ENCODE data around the gene RHOA. TPM values are rescaled to one million over a fixed set of nuclear protein-coding genes. Genes with fewer than 3 reads are reported as not detected.

RHOA gene
- 400 and 501 TPM in 2 replicates for total RNA-seq

- TF ChIP-seq CTCF (IDR thresholded peaks at IDR 0.05; ENCODE audit: insufficient read depth, low read length, poor library complexity, severe bottlenecking) = no peak
- peaks cover 2% of the 10 kb centered on the region for H3K36me3 ChIP-seq (ENCODE audit: control insufficient read depth, insufficient read depth, low read length)
- DNase-seq (ENCODE audit: low read depth) = peak; percentile 99
- no peaks in the 10 kb centered on the region for H3K27me3 ChIP-seq (ENCODE audit: control insufficient read depth, insufficient read depth, low read length)
- peak within 1 kb of the TSS; percentile 94 for H3K4me3 ChIP-seq (ENCODE audit: low read depth, low read length)
Observed at GRCh38 chr3:49411968-49412631, at the start of gene RHOA, which contains the start of gene TCTA. Gene RHOA, minus strand, starts transcription at chr3:49411976. Its CDS starts 36,387 bp downstream, at chr3:49375589. Gene TCTA, plus strand, starts transcription at chr3:49412423. Its CDS starts 4 bp downstream, at chr3:49412427.

GRCh38 chr3:49460956-49461355 is 49.2 kb upstream of the RHOA start:
- H3K27me3 ChIP-seq (ENCODE audit: control insufficient read depth, insufficient read depth, low read length) = no peaks in the 10 kb centered on the region
- no peak for DNase-seq (ENCODE audit: low read depth)
- no peaks in the 10 kb centered on the region for H3K36me3 ChIP-seq (ENCODE audit: control insufficient read depth, insufficient read depth, low read length)
- H3K4me3 ChIP-seq (ENCODE audit: low read depth, low read length) = no peak overlapping the region
- TF ChIP-seq CTCF (IDR thresholded peaks at IDR 0.05; ENCODE audit: insufficient read depth, low read length, poor library complexity, severe bottlenecking) = no peak

DNA sequence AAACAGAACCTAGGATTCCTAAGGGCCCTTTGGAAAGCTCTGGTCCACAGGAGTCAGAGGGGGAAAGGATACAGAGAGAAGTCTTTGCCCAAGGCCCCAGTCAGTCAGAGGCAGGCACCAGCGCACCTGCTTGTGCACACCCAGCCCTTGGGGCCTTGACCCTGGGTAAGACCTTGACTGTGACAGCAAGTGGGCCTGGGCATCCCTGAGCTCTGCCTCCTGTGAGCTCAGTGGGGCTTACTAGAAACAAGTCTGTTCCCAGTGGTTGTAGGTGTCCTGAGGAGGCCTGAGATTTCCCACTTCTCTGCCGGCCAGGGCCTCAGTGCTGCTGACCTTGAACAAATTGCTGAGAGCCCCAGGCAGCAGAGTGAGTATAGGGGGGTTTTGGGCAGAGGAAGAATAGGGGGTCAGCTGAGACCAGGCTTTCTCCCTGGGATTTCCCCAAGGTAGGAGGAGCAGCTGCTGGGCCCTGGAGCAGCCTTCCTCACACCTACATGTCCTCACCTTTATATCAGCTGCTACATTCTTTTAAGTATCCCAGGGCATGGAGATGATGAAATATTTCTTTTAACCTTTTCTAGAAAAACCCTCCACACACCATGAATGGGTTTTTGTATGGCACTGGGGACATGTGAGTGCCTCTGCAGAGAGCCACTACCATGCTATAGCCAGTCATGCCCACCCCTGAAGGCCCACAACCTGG is 48.6 kb upstream of the RHOA start:
- no peaks in the 10 kb centered on the region for H3K36me3 ChIP-seq (ENCODE audit: control insufficient read depth, insufficient read depth, low read length)
- no peak overlapping the region for H3K4me3 ChIP-seq (ENCODE audit: low read depth, low read length)
- no peak for TF ChIP-seq CTCF (IDR thresholded peaks at IDR 0.05; ENCODE audit: insufficient read depth, low read length, poor library complexity, severe bottlenecking)
- DNase-seq (ENCODE audit: low read depth) = no peak
- no peaks in the 10 kb centered on the region for H3K27me3 ChIP-seq (ENCODE audit: control insufficient read depth, insufficient read depth, low read length)

GRCh38 chr3:49456466-49456865 is 44.7 kb upstream of the RHOA start:
- H3K4me3 ChIP-seq (ENCODE audit: low read depth, low read length) = no peak overlapping the region
- no peak for TF ChIP-seq CTCF (IDR thresholded peaks at IDR 0.05; ENCODE audit: insufficient read depth, low read length, poor library complexity, severe bottlenecking)
- no peaks in the 10 kb centered on the region for H3K36me3 ChIP-seq (ENCODE audit: control insufficient read depth, insufficient read depth, low read length)
- DNase-seq (ENCODE audit: low read depth) = no peak
- no peaks in the 10 kb centered on the region for H3K27me3 ChIP-seq (ENCODE audit: control insufficient read depth, insufficient read depth, low read length)

DNA sequence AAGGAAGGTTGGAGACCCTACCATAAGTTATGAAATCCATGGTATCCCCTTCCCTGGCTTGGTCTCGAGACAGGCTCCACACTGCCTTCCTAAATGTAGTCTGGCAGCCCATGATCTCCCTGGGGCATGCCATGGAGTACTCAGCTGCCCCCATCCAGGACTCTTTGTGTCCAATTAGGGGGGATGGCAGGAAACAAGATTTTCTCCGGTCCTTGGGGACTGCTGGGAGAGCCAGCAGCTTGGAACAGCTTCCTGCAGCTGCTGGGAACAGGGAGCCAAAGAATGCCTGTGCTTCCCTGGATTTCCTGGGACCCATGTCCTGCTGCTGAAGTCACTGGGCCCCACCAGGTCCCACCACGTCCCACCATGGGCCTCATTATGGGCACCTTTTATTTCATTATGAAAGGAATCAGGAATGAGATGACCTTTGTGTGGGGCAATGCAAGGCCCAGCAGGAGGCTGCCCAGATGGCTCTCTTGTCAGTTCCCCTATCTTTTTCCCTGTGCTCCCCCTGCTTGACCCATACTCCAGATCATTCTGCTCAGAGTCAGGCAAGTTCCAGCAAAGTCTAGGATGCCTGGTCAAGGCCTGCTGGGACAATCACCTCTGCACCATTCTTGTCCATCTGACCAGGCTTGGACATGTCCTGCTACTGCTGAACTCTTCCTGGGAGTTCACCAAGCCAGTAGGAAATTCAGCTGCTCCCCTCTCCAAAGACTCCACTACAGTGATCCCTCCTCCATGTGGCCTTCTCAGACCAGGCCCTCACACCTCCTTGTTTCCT is 43.3 kb upstream of the RHOA start:
- TF ChIP-seq CTCF (IDR thresholded peaks at IDR 0.05; ENCODE audit: insufficient read depth, low read length, poor library complexity, severe bottlenecking) = no peak
- Histone ChIP-seq H3K4me3 (ENCODE audit: low read depth, low read length) (no peak overlapping the region), H3K36me3 (ENCODE audit: control insufficient read depth, insufficient read depth, low read length) (no peaks in the 10 kb centered on the region), H3K27me3 (ENCODE audit: control insufficient read depth, insufficient read depth, low read length) (no peaks in the 10 kb centered on the region)
- no peak for DNase-seq (ENCODE audit: low read depth)

Measured in kidney epithelial cell (primary cell).